GM18520 (cell line): ENCODE measurements around the gene IL6.
A peak's percentile ranks its signal among the peaks of the same experiment; 100 is the strongest.
"Not testable (repeated sequence)": the region's sequence is repeated elsewhere in the genome, so short reads cannot be mapped to it uniquely, and the experiment has no call there.

ENCODE experiments used
- ATAC-seq: cut with Tn5 transposase; IDR thresholded peaks from one replicate; pipeline ENCODE4 v1.9.1; 2021; ENCODE audit not compliant: unreplicated experiment

IL6 gene

GRCh38 chr7:22726907-22727713, at the start of gene IL6:
TSS of gene IL6 (plus strand) at chr7:22727200. CDS start at chr7:22727263, 63 bp downstream.
- no peak for ATAC-seq

- ATAC-seq = not testable (repeated sequence)
Observed at GRCh38 chr7:22677263-22677662, 49.7 kb upstream of the IL6 start.

GRCh38 chr7:22677680-22678079, 49.3 kb upstream of the IL6 start:
- ATAC-seq = no peak

GRCh38 chr7:22680482-22680911, 46.5 kb upstream of the IL6 start:
- ATAC-seq = no peak

- no peak for ATAC-seq
Observed at GRCh38 chr7:22681312-22681711, 45.7 kb upstream of the IL6 start.

GRCh38 chr7:22681852-22682657, 44.9 kb upstream of the IL6 start:
- no peak for ATAC-seq

- ATAC-seq = no peak
Observed at GRCh38 chr7:22683379-22683778, 43.6 kb upstream of the IL6 start.

GRCh38 chr7:22686620-22687019, 40.4 kb upstream of the IL6 start:
- no peak for ATAC-seq

- ATAC-seq = no peak
Observed at GRCh38 chr7:22688084-22688483, 38.9 kb upstream of the IL6 start.

- ATAC-seq = not testable (repeated sequence)
Observed at GRCh38 chr7:22688934-22689333, 38.1 kb upstream of the IL6 start.

- peak; percentile 32 for ATAC-seq
Observed at GRCh38 chr7:22694597-22695207, 32.3 kb upstream of the IL6 start.

- ATAC-seq = no peak
Observed at GRCh38 chr7:22695476-22696132, 31.4 kb upstream of the IL6 start.

GRCh38 chr7:22696541-22697228, 30.3 kb upstream of the IL6 start:
- ATAC-seq = no peak

GRCh38 chr7:22697322-22697859, 29.6 kb upstream of the IL6 start:
- ATAC-seq = no peak

GRCh38 chr7:22697876-22698606, 29.0 kb upstream of the IL6 start:
- ATAC-seq = peak; percentile 66

GRCh38 chr7:22698767-22699166, 28.2 kb upstream of the IL6 start:
- ATAC-seq = no peak

GRCh38 chr7:22700559-22701002, 26.4 kb upstream of the IL6 start:
- ATAC-seq = no peak

- no peak for ATAC-seq
Observed at GRCh38 chr7:22702516-22702915, 24.5 kb upstream of the IL6 start.

- ATAC-seq = not testable (repeated sequence)
Observed at GRCh38 chr7:22703107-22703855, 23.7 kb upstream of the IL6 start.
